GM21717 (cell line): ENCODE measurements around the gene LHX5.
A peak's percentile ranks its signal among the peaks of the same experiment; 100 is the strongest.

Experiments
- ATAC-seq: cut with Tn5 transposase; IDR thresholded peaks from one replicate; pipeline ENCODE4 v1.9.1; 2021; ENCODE audit warnings: mild to moderate bottlenecking, moderate library complexity; ENCODE audit not compliant: unreplicated experiment

Gene LHX5

DNA sequence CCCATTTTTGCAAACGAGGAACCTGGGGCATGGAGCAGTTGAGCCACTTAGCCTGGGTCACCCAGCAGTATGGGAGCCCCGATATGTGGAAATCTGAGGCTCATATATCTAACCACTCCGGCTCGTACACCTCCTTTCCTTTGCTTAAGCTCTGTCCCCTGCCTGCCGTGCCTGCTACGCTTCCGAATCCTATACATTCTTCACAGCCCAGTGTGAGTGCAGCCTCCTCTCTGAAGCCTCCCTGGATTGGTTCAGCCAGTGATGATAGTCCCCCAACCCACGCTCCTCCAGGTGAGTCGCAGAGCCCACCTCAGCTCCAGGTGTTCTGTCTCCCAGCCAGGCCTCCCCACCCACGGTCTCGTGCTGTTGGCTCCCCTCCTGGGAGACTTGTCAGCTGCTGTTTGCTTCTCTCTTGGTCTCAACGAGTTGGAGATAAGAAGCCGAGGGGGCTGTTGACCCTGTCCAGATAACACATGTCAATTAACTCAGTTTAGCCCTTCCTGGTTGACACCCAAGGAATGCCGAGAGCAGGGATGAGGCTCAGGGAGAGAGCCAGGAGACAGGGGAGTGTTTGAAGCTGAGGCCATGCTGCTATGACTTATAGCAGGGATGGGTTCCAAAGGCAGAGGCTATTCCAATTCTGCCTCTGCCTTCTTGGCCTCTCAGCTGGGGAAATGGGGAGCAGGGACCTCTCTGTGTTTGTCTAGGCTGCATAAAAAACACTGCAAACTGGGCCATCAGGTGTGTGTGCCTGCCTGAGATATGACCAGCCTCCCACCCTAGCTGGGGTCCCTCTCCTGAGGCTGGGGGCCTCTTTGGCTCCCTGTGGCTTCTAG, 30.5 kb downstream of the LHX5 start:
- no peak for ATAC-seq

DNA sequence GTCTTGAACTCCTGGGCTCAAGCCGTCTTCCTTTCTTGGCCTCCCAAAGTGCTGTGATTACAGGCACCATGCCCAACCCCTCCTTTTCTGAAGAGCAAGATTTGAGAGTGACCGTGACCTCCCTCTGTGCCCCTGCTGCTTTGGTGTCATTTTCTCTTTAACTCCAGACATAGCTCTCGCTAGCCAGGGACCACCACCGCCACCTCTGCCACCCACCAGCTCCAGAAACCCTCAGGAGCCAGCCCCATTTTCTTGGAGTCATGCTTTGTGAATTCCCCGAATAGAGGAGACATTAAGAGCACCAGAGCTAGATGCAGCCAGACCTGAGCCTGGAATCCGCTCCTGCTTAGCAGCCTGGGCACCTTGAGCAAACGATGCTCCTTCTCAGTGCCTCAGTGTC, 31.3 kb downstream of the LHX5 start:
- ATAC-seq, result no peak

DNA sequence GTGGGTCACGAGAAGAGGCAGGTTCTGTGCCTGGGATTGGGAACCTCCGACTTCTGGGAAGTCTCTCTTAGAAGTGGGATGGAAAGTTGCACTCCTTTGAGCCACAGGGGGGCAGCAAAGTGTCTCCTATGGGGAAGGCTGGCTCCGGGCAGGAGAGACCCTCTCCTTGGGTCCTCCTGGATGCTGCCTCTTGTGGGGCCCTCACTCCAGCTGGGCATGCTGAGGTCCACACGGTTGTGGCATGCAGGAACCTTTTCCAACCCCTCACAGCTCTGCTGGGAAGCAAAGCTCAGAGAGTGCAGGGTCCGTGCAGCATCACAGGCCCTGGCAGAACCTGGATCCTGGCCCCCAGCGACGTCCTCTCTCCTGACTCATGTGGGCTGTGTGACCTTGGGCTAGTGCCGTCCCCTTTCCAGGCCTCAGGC, 32.1 kb downstream of the LHX5 start:
- no peak for ATAC-seq

DNA sequence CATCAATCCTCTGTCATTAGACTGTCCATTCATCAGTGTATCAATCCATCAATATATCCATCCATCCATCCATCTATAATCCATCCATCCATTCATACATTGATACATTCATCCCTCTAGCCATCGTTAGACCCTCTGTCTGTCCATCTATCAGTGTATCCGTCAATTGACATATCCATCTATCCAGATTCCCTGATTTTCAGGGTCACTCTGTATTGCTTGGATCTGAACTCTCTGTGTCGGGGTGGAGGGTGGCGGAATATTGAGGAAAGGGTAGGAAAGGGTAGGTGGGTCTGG, 32.4 kb downstream of the LHX5 start:
- no peak for ATAC-seq

DNA sequence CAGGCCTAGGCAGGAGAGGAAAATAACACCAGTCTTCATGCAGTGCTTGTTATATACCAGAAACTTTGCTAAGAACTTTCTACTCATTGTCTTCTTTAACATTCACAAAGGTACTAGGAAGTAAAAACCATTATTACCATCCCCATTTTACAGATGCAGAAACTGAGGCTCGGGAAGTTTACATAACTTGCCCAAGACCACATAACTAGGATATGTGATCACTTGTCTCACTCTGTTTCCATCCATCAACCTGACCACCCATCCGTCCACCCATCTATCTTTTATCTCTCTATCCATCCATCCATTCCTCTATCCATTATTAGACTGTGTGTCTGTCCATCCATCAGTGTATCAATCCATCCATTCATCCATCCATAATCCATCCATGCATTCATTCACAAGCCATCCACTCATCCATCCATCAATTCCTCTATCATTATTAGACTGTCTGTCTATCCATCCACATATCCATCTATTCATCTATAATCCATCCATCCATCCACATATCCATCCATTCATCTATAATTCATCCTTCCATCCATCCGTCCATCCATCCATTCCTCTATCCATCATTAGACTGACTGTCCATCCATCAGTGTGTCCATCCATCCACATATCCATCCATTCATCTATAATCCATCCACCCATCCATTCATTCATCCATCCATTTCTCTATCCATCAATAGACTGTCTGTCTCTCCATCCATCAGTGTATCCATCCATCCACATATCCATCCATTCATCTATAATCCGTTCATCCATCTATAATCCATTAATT, 33.0 kb downstream of the LHX5 start:
- ATAC-seq, result no peak

DNA sequence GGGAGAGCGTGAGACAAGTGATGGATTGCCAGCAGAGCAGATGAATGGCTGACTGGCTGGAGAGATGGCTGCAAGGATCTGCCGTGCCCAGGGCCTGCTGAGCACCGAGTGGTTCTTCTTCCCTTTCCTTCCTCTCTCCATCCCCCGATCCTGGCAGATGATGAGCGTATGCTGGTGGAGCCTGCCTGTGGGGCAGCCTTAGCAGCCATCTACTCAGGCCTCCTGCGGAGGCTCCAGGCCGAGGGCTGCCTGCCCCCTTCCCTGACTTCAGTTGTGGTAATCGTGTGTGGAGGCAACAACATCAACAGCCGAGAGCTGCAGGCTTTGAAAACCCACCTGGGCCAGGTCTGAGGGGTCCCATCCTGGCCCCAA, 34.0 kb downstream of the LHX5 start:
- ATAC-seq, result no peak

DNA sequence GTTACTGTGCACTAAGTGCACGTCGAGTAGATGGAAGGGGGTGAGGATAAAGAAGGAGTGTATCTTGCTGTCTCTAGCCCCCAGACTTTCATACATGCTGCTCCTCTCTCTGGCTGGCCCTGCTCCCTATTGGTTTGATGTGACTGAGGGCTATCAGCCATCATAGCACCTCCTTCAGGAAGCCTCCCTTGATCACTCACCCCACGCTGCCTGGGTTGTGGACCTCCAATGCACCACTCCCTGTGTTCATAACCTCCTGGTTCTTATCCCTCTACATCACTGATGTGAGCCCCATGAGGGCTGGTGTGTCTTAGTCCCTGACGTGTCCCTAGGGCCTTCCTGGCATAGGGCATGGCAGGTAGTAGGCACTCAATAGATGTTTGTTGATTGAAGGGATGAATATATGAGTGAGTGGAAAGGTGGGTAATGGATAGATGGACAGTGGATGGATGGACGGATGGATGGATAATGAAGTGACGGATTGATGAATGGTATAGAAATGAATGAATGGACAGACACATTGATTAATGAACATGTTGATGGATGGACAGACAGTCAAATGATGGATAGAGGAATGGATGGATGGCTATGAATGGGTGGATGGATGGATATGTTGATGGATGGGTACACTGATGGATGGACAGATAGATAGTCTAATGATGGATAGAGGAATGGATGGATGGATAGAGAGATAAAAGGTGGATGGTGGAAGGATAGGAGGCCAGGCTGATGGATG, 34.5 kb downstream of the LHX5 start:
- no peak for ATAC-seq

DNA sequence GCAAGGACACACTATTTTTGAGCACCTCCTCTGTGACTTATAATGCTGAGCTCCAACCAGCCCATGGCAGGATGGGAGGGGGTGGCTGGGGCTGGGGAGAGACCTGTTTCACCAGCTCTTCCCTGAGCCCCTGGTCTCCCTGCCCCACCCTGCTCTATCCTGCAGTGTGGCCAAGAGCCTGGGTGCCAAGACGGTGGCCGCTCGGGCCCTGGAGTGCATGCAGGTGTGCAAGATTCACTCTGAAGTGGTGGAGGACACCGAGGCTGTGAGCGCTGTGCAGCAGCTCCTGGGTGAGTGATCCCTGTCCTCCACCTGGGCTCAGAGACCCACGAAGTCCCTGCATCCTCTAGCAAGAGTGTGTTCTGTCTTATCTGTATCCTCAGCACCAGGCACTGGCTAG, 35.1 kb downstream of the LHX5 start:
- ATAC-seq, result no peak

DNA sequence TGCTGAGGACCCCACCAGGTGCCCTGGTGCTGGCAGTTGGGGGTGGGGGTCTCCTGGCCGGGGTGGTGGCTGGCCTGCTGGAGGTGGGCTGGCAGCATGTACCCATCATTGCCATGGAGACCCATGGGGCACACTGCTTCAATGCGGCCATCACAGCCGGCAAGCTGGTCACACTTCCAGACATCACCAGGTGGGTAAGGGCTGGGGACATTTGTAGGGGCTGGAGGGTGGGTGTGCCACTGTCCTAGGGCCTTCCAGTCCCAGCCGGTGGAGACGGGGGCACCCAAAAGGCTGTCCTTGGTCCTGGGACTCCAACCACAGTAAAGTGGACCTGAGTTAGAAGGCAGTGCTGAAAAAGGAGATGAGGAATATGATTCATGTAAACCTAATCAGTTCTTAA, 36.3 kb downstream of the LHX5 start:
- ATAC-seq, result no peak

DNA sequence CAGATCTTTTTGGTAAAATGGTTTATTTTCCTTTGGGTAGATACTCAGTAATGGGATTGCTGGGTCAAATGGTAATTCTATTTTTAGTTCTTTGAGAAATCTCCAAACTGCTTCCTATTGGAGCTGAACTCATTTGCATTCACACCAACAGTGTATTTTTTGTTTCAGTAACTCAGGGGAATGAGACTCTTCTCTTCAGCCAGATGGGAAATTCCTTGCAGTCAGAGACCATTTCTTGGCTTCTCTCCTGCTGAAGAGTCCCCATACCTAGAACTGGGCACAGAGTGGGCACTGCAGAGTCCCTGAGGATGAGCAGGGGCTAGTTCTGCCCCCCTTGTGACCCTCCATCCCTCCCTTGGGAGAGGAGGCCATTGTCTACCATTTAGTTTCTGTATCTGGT, 38.7 kb downstream of the LHX5 start:
- ATAC-seq, result no peak

DNA sequence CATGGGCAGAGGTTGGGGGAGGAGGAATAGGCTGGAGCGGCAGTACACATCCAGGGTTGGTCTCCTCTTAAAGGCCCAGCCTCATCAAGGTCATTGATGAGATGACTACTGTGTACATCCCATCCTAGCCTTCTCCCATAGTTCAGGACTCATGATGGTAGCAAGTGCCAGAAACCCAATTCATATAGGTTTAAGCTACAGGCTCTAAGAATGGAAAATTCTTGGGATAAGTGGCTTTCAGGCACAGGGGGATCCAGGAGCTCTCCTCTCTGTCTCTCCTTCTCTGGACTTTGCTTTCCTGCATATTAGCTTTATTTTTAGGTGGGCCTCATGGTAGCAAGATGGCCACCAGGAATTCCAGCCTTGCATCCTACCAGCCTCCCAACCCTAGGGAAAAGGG, 43.2 kb downstream of the LHX5 start:
- ATAC-seq, result no peak

DNA sequence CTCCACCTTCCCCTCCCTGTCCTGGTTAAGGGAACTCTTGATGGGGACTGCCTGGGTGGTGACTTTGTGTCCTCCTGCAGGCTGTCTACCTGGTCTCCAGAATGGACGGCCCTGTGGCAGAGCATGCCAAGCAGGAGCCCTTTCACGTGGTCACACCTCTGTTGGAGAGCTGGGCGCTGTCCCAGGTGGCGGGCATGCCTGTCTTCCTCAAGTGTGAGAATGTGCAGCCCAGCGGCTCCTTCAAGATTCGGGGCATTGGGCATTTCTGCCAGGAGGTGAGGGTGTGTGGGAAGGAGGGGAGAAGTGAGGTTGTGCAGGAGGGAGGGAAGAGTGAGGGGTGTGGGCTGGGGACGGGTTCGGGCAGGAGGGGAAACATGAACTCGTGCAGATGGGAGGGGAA, 43.8 kb downstream of the LHX5 start:
- ATAC-seq, result no peak

DNA sequence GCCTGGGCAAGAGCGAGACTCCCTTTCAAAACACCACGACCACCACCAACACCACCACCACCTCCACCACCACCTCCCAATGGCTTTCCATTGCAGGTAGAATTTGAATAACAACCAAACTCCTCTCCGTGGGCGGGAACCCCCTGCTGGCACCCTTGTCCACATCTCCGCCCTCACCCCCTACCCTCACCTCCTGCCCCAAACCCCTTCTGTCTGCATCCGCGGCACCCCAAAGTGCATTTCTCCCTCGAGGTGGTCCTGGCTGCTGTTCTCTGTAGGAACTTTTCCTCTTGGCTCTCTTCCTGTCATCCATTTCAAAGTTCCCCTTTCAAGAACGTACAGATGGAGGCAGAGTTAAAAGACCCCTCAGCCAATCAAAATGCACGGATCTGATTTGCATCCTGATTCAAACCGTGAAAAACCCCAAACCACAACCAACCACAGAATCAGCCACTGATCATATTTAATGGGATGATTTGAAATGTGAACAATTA, 45.7 kb downstream of the LHX5 start:
- ATAC-seq, result no peak

DNA sequence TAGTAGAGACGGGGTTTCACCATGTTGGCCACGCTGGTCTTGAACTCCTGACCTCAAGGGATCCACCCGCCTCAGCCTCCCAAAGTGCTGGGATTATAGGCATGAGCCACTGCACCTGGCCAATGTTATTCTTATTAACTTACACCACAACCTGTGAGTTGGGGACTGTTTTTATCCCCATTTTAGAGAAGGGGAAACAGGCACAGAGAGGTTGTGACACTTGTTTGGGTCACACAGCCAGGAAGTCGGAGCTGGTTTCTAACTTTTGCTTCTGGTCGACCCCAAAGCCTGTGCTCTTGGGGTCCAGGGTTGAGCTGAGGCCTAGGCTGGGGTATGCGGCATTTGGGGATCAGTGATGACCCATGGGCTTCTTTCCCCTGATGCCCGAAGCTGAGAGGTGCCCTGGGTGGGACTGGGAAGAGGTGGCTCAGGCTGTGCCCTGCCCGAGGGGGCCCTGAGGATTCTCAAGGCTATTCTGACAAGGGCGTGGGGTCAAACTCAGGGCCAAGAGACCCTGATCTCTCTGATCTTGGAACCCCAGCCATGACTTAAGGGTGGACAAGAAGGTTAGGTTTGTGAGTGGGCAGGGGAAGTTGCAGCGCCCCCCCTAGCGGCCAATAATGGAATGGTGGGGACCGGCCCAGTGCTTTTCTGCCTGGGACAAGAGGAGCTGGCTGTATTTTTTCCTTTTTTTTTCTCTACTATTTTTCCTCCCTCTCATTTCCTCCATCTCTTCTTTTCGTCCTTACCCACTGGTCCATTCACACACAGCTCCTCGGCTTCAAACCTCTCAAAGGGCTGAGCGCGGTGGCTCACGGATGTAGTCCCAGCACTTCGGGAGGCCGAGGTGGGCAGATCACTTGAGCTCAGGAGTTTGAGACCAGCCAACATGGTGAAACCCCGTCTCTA, 46.5 kb downstream of the LHX5 start:
- ATAC-seq, result no peak

DNA sequence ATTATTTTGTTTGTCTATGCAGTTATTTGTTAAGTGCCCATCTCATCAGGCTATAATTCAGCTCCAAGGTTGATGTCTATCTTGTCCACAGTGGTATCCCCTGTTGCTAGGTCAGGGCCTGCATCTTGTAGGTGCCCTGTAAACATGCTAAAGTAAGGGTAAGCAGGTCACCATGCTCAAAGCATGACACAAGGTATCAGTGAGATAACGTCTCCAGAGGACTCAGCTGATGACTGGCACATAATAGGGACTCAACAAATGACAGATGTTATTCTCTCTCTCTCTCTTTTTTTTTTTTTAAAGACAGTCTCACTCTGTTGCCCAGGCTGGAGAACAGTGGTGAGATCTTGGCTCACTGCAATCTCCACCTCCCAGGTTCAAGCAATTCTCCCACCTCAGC, 47.2 kb downstream of the LHX5 start:
- no peak for ATAC-seq

DNA sequence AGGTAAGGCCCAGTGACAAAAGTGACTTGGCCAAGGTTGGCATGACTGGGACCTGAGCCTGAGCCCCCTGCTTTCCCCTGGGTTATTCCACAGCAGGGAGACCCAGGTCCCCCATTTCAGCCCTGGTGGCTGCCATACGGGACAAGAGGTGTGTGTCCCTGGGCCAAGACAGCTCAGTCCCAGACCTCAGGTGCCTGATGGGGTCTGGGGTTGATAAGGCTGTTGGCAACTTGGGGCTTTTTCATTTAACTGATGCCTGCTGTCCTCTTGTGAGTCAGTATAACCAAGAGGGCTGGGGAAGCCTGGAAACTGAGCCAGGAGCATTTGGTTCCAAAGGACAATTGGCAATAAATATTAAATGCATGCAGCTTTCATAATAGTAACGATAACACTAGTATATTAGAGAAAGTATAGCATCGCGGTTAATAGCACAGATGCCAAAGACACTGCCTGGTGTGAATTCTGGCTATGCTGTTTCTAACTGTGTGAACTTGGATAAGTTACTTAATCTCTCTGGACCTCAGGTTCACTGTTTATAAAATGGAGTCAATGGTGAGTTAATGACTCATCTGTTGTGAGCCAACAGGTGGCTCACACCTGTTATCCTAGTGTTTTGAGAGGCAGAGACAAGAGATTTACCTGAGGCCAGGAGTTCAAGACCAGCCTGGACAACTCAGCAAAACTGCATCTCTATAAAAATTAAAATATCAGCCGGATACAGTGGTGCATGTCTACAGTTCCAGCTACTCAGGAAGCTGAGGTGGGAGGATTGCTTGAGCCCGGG, 48.6 kb downstream of the LHX5 start:
- no peak for ATAC-seq

DNA sequence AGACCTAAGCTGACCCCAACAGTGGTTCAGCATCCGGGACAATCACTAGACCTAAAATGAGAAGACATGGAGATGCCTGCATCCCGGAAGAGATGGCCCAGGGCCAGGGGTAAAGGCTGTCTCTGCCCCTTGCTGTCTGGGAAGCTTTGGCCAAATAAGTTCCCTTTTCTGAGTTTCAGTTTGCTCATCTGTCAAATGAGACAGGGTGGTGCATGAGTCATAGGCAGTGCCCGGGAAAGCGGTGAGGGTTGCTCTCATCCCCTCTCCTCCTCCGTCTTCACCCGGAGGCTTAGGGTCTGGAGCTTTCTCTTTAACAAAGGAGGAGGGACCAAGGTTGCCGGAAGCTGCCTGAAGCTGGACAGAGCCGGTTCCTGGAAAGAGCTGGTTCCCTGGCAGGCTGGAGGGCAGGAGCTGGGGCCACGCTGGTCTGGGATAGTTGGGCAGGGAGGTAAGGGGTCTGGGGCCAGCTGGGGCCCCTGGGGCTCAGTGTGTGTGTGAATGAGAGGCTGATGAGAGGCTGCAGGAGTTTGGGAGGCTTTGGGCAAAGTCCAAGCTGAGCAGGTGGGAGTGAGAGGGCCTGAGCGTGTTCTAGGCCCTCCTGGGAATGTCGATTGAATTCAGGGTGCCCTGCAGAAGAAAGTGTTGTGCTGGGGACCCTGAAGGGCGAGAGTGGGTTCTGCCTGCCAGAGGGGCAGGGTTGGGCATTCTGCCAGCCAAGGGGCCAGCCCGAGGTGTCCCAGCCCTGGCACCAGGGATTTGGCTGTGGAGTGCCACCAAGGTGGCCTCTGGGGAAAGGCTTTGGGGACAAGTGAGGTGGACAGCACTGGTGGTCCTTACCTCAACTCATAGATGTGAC, 49.4 kb downstream of the LHX5 start, which contains the start of gene SDSL:
Gene SDSL, plus strand, starts transcription at position 351 of the 856 bp plus-strand sequence. CDS start 5,603 bp downstream, outside the sequence.
- peak; percentile 86 for ATAC-seq

DNA sequence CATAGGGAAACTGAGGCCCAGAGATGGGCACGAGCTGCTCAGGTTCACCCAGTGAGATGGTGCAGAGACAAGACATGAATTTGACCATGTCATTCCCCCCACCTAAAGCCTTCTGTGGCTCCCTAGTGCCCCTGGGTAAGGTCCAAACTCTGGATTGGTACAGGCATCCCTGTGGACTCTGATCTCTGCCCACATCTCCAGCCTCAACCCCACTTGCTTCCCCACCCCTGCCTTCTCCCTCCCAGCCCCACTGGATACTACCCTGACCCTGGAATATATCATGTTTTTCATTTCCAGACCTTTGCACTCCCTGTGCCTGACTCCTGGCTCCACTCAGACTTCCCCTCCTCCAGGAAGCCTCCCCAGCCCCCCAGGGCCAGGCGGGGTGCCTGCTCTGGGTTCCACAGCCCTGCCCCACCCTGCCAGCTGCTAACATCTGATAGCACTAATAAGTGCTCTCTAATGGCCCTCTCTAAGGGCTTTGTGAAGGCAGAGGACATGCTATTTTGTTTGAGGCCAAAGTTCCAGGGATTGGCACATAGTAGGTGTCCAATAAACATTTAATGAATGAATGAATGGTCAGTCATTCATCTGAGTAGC, 50.6 kb downstream of the LHX5 start:
- ATAC-seq, result no peak
